Activated CD8-positive, alpha-beta memory T cell treated with anti-CD3 and anti-CD28 coated beads, Interleukin-2, amount 10 ng/mL, durations not matched to agents 7 days and 5 days (primary cell): ENCODE results near the gene TMEM45B. TPM values are rescaled to one million over a fixed set of nuclear protein-coding genes. Genes with fewer than 3 reads are reported as not detected.
"Not testable (repeated sequence)": the region's sequence is repeated elsewhere in the genome, so short reads cannot be mapped to it uniquely, and the experiment has no call there.

Source experiments
- ATAC-seq: fragments of 150-1000 bp; cut with Tn5 transposase; one replicate; pipeline ENCODE4 v1.10.0; 2021; ENCODE audit warnings: moderate library complexity
- CTCF ChIA-PET: fragments of 350-600 bp; sonication (Branson Sonifier 250); formaldehyde crosslinking; loops from one replicate; lab custom pipeline; 2021; ENCODE audit warnings: antibody characterized with exemption; lab: Charles Lee
- DNase-seq: peaks from one replicate; pipeline ENCODE4 v3.0.0-alpha.2; 2020
- H3K27ac Mint-ChIP-seq: one replicate; pipeline ENCODE4 v1.8.0; 2021; ENCODE audit warnings: mild to moderate bottlenecking, mixed read lengths
- H3K27me3 Mint-ChIP-seq: one replicate; pipeline ENCODE4 v1.8.0; 2021; ENCODE audit warnings: mixed read lengths
- H3K36me3 Mint-ChIP-seq: one replicate; pipeline ENCODE4 v1.8.0; 2021; ENCODE audit warnings: mild to moderate bottlenecking, mixed read lengths
- H3K4me1 Mint-ChIP-seq: one replicate; pipeline ENCODE4 v1.8.0; 2021; ENCODE audit warnings: mixed read lengths
- H3K4me3 Mint-ChIP-seq: one replicate; pipeline ENCODE4 v1.8.0; 2021; ENCODE audit warnings: mild to moderate bottlenecking, moderate library complexity, mixed read lengths
- H3K9me3 Mint-ChIP-seq: one replicate; pipeline ENCODE4 v1.8.0; 2022; ENCODE audit warnings: low read depth, mixed read lengths
- total RNA-seq, 2 experiments: library from RNA; stranded (reverse); gene quantifications; one replicate each; pipeline ENCODE4 v1.2.3, GENCODE V29; 2021

TMEM45B gene
- under 1 TPM in 1 of 2 experiments, not detected in 1; 0.18 TPM for total RNA-seq

DNA sequence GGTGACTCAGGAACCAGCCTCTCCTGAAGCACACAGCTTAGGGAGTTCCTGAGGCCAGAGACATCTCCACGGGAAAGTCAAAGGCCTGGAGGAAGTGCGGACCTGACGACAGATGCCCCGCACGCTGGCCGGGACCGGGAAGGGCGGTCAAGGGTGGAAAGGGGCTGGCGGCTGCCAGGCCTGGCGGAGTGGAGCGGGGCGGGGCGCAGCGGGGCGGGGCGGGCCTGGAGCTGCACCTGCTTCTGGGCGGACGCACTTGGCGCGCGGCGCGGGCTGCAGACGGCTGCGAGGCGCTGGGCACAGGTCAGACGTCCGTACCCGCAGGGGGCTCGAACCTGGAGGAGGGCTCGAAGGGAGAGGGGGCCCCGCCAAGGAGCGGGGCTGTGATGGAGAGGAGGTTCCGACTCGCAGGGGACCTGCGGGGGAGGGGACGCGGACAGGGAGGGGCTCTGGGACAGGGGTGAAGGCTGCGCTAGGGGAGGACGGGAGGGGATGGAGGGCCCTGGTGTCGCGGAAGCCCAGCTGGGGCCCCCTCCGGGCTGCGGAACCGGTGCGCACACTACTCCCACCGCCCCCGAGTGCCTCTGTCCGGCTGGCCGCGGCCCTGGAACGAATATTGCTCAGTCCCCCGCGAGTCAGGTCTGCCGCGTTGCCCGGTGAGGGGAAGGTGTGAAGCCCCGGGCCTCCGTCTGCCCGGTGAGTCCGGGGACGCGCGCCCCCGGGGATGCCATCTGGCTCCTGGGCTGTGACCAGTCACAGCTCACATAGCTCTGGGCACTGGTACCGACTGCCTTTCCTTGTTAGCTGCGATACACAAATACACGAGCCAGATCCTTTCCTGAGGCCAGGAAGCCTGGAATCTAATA, at the start of gene TMEM45B:
TSS of gene TMEM45B (plus strand) at position 253 of the 866 bp plus-strand sequence. CDS start 36,635 bp downstream, outside the sequence.
- CTCF ChIA-PET, result no interaction called here
- Mint-ChIP-seq H3K36me3 (peaks cover 8% of the 10 kb centered on the region), H3K4me3 (peak within 1 kb of the TSS; percentile 55), H3K9me3 (no peaks in the 10 kb centered on the region), H3K27me3 (peaks cover 58% of the 10 kb centered on the region), H3K4me1 (peaks cover 19% of the 10 kb centered on the region), H3K27ac (no peak within 1 kb of the TSS)
- DNase-seq (no peak), ATAC-seq (no peak)

DNA sequence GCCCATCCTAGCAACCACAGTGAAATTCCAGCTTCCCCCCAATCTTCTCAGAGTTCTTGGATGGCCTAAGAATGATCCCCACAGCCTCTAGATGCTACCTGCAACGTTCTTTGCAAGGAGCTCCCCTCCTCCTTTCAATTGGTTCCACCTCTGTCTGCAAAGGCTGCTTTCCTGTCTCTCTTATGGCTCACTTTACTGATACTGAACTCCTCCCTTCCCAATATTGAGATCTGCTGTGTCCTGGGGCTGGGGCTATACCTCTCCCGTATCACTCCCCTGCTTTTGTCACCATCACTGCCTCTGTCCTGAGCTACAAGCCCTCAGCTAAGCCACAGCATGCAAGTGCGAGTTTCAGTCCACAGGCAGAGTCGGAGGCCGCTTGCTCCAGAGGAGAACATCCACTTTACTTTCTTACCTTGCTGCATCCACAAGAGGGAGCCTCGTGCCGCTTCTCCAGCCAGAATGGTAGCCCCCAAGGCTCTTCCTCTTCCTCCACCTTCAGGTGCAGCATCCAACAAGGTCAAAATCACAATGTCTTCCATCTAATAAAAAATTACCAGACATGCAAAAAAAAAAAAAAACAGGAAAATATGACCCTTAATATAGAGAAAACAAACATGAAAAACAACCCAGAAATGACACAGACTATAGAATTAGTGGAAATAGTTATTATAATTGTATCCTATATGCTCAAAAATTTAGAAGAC, 48.6 kb upstream of the TMEM45B start:
- DNase-seq (no peak), ATAC-seq (peak; percentile 51)
- Mint-ChIP-seq H3K36me3 (no peaks in the 10 kb centered on the region), H3K9me3 (peaks cover 2% of the 10 kb centered on the region), H3K4me1 (peaks cover 1% of the 10 kb centered on the region), H3K27ac (no peak overlapping the region), H3K4me3 (no peak overlapping the region), H3K27me3 (peaks cover 8% of the 10 kb centered on the region)
- CTCF ChIA-PET, result interaction anchor here (1.1 to 1.7 kb wide), 3 partner anchors 14 to 366 kb away, joined by 3 to 7 read pairs (median 3); no protein-coding TSS in a partner anchor

DNA sequence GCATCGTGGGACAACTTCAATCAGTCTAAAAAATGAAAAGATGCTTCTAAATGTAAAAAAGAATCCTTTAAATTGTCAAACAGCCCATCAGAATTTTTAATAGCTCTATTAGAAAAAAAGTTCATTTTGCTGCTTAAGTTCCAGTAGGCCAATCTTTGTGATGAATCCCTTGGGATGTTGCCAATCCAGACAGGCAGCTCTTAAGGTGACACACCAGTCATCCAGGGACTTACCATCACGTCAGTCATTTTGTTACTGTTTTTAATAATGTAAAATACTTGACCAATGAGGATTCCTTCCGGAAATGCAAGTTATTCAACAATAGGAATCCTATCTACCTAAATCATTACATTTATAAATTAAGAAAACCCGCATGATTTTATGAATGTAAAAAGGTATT, 47.8 kb upstream of the TMEM45B start:
- Mint-ChIP-seq H3K9me3 (peaks cover 2% of the 10 kb centered on the region), H3K27me3 (peaks cover 8% of the 10 kb centered on the region), H3K4me3 (no peak overlapping the region), H3K36me3 (no peaks in the 10 kb centered on the region), H3K27ac (no peak overlapping the region), H3K4me1 (peaks cover 1% of the 10 kb centered on the region)
- ATAC-seq, result no peak
- CTCF ChIA-PET, result interaction anchor here (1.2 to 1.7 kb wide), 3 partner anchors 11 to 365 kb away, joined by 3 to 7 read pairs (median 3); no protein-coding TSS in a partner anchor
- DNase-seq, result no peak

DNA sequence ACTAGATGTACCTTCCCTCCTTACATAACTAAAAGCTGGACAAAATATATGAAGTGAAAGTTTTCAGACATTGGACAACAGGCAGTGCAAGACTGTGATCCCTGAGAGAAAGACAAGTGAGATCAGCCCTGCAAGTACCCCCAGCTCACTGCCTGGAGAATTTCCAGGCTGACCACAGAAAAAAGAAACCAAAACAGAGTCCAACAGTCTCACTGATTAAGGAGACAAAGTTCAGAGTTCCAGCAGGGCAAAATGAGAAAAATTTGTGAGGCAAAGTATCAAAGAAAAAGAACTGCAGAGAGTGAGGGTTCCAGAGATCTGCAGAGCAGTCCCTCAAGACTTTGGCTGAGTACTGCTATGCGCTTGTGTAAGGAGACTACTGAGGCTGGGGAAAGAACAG, 47.3 kb upstream of the TMEM45B start:
- H3K27ac Mint-ChIP-seq, result no peak overlapping the region
- no peaks in the 10 kb centered on the region for H3K36me3 Mint-ChIP-seq
- ATAC-seq, result no peak

DNA sequence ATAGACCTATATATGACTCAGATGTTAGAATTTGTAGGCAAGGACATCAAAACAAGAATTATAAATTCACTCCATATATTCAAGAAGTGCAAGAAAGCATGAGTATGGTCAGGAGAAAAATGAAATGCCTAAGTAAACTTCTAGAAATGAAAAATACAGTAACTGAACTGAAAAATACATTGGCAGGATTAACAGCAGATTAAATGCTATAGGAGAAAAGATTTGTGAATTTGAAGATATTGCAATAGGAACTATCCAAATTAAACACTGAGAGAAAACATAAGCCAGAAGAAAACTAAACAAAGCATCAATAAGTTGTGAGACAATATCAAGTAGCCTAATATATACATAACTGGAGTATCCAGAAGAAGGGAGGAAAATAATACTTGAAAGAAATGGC, 46.6 kb upstream of the TMEM45B start:
- Mint-ChIP-seq H3K27ac (no peak overlapping the region), H3K27me3 (peaks cover 10% of the 10 kb centered on the region), H3K4me3 (no peak overlapping the region), H3K4me1 (peaks cover 1% of the 10 kb centered on the region), H3K36me3 (no peaks in the 10 kb centered on the region), H3K9me3 (peaks cover 2% of the 10 kb centered on the region)
- no peak for DNase-seq
- CTCF ChIA-PET, result no interaction called here
- no peak for ATAC-seq

More for the DNA sequence above, 47.3 kb upstream of the TMEM45B start:
- peaks cover 2% of the 10 kb centered on the region for H3K9me3 Mint-ChIP-seq
- DNase-seq, result no peak
- H3K27me3 Mint-ChIP-seq, result peaks cover 8% of the 10 kb centered on the region
- H3K4me3 Mint-ChIP-seq, result no peak overlapping the region
- CTCF ChIA-PET, result interaction anchor here (0.5 to 1.2 kb wide), 3 partner anchors 10 to 273 kb away, joined by 3 read pairs; no protein-coding TSS in a partner anchor
- peaks cover 1% of the 10 kb centered on the region for H3K4me1 Mint-ChIP-seq

DNA sequence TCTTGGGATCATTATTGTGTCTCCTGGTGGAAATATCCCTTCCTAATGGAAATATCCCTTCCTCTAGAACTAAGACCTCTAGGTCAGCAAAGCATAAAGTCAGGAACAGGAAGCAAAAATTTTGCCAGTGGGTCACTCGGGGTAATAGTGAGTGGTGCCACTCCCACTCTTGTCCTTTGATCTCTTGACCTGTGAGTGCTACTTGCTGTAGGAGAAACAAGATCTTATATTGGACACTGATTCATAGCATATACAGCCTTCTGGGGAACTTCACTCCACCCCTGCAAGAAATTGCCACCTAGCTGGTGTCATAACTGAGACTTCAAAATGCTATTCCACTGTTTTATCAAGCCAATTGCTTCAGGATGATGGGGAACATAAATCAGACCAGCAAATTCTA, 44.7 kb upstream of the TMEM45B start:
- Mint-ChIP-seq H3K4me3 (no peak overlapping the region), H3K27ac (no peak overlapping the region), H3K9me3 (peaks cover 2% of the 10 kb centered on the region), H3K36me3 (no peaks in the 10 kb centered on the region), H3K27me3 (peaks cover 8% of the 10 kb centered on the region), H3K4me1 (peaks cover 1% of the 10 kb centered on the region)
- DNase-seq, result no peak
- CTCF ChIA-PET, result no interaction called here
- ATAC-seq, result no peak

DNA sequence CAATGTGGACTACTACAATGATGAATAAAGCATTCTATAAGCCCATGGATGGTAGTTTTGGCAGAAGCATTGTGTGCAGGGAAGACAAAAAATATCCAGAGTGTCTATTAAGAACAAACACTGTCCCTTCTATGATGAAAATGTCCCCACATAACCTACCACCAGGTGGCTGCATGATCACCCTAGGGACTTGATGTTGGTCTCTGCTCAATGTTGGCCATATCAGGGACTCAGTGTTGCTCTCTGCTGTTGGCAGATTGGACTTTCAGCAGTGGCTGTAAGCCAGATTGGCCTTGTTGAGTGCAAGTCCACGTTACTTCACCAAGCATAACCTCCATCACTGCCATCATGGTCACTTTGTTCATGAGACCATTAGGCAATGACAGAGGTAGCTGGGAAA, 44.2 kb upstream of the TMEM45B start:
- CTCF ChIA-PET, H3K9me3 Mint-ChIP-seq, H3K4me1 Mint-ChIP-seq, DNase-seq, H3K27me3 Mint-ChIP-seq, H3K4me3 Mint-ChIP-seq, ATAC-seq, H3K36me3 Mint-ChIP-seq, H3K27ac Mint-ChIP-seq: not testable (repeated sequence)

DNA sequence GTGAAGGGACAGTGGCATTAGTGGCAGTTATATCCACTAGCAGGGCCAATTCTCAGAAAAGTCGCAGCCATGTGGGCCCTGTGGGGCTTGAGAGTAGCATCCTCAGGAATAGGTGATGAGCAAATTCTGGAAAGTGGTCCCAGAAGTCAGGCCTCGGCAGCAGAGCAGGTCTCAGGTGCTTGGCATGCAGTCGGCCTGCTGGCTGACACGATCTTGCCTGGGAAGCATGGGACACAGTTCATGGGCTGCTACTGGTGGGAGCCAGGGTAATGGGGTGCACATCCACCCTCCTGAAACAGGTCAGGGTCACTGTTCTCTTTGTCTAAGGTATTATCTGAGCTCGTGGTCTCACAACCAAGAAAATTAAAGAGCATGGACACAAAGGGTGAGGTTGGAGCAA, 36.8 kb upstream of the TMEM45B start:
- H3K36me3 Mint-ChIP-seq, result no peaks in the 10 kb centered on the region
- DNase-seq (no peak), ATAC-seq (no peak)
- CTCF ChIA-PET, result interaction anchor here (1.3 kb wide), 1 partner anchor 11 kb away, joined by 3 read pairs; no protein-coding TSS in a partner anchor
- no peak overlapping the region for H3K27ac Mint-ChIP-seq
- no peak overlapping the region for H3K4me3 Mint-ChIP-seq
- no peaks in the 10 kb centered on the region for H3K9me3 Mint-ChIP-seq
- H3K4me1 Mint-ChIP-seq, result no peaks in the 10 kb centered on the region
- peaks cover 8% of the 10 kb centered on the region for H3K27me3 Mint-ChIP-seq

DNA sequence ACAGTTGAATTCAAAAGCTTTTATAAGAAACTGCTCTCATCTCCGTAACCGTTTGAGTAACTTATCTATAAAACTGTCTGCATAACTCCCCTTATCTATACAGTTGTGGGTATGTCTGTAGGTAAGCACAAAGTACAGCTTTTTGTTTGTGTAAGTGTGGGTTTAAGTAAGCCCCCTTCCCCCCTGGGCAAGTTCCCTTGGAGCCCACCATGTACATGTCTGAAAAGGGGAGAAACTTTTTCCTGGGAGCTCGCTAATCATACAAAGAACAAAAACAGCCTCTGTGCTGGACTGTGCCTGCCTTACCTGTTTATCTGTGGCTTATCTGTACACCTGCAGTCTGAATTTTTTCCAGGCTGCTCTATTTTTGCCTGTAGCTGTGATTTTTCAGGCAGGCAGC, 36.3 kb upstream of the TMEM45B start:
- ATAC-seq (no peak), DNase-seq (no peak)
- no peak overlapping the region for H3K4me3 Mint-ChIP-seq
- peaks cover 5% of the 10 kb centered on the region for H3K27me3 Mint-ChIP-seq
- CTCF ChIA-PET, result interaction anchor here (1.3 kb wide), 1 partner anchor 11 kb away, joined by 3 read pairs; no protein-coding TSS in a partner anchor
- H3K9me3 Mint-ChIP-seq, result no peaks in the 10 kb centered on the region
- H3K36me3 Mint-ChIP-seq, result no peaks in the 10 kb centered on the region
- no peaks in the 10 kb centered on the region for H3K4me1 Mint-ChIP-seq
- H3K27ac Mint-ChIP-seq, result no peak overlapping the region

DNA sequence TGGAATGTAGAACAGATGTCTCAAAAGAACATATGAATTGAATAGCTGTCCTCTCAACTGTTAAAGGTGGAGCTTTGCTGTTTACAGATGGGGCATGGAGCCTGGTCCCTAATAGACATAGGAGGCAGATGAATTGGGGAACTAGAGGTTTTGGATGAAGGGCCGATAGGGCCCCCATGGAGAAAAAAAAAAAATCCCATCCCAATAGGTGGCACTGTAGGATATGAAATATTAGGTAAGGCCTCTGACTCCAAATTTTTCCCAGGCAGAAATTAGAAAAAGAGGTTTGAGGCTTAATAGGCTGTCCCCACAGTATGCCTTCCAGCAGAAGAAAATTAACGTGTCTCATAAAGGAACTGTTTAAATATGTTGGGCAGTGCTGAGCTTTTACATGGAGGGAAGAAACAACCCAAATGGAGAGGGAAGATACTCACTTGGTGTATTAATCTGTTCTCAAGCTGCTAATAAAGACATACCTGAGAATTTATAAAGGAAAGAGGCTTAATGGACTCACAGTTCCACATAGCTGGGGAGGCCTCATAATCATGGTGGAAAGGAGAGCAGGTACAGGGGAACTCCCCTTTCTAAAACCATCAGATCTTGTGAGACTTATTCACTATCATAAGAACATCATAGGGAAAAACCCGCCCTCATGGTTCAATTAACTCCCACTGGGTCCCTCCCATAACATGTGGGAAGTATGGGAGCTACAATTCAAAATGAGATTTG, 30.1 kb upstream of the TMEM45B start:
- peaks cover 15% of the 10 kb centered on the region for H3K27me3 Mint-ChIP-seq
- DNase-seq, result no peak
- CTCF ChIA-PET, result interaction anchor here (0.8 to 1.2 kb wide), 3 partner anchors 110 to 640 kb away, joined by 3 read pairs; partner anchors contain the start of gene NFRKB
- H3K36me3 Mint-ChIP-seq, result no peaks in the 10 kb centered on the region
- H3K4me3 Mint-ChIP-seq, result no peak overlapping the region
- no peak for ATAC-seq
- H3K9me3 Mint-ChIP-seq, result no peaks in the 10 kb centered on the region
- H3K27ac Mint-ChIP-seq, result no peak overlapping the region
- H3K4me1 Mint-ChIP-seq, result no peaks in the 10 kb centered on the region

DNA sequence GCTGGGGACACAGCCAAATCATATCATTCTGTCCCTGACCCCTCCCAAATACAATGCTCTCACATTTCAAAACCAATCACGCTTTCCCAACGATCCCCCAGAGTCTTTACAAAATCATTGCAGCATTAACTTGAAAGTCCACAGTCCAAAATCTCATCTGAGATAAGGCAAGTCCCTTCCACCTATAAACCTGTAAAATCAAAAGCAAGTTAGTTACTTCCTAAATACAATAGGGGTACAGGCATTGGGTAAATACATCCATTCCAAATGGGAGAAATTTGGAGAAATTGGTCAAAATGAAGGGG, 29.6 kb upstream of the TMEM45B start:
- peaks cover 18% of the 10 kb centered on the region for H3K27me3 Mint-ChIP-seq
- not testable (repeated sequence) for H3K4me1 Mint-ChIP-seq, H3K9me3 Mint-ChIP-seq, ATAC-seq, H3K36me3 Mint-ChIP-seq, DNase-seq, H3K27ac Mint-ChIP-seq, H3K4me3 Mint-ChIP-seq
- CTCF ChIA-PET, result interaction anchor here (0.8 to 1.2 kb wide), 3 partner anchors 110 to 639 kb away, joined by 3 read pairs; partner anchors contain the start of gene NFRKB

DNA sequence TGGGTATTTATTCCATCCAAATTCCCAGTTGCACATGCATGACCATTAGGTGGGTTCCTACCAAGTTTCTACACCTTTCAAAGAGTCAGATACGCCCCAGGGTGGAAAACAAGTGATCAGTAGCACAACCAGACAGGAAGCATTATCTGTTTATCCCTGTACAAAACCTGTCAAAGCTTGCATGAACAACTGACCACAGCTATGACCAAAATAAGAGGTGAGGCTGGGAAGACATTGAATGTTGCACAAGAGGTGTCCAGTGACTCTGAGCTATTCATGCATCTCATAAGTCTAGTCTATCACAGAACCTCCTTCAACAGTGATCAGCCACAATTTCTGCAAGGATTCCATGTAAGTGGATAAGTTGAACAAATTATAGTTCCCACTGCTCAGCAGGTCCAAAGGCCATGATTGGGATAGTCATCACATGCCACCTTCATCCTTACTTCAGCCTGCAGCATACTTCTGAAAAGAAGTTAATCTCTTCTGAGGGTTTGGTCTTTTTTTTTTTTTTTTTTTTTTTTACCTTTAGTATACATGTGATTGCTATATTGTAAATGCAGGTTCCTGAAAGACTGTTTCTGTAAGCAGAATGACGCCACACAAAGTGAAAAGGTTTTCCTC, 28.0 kb upstream of the TMEM45B start:
- CTCF ChIA-PET, result interaction anchor here (0.8 kb wide), 1 partner anchor 119 kb away, joined by 3 read pairs; no protein-coding TSS in a partner anchor
- no peak for DNase-seq
- Mint-ChIP-seq H3K9me3 (no peaks in the 10 kb centered on the region), H3K4me3 (no peak overlapping the region), H3K36me3 (no peaks in the 10 kb centered on the region), H3K4me1 (no peaks in the 10 kb centered on the region), H3K27me3 (peaks cover 23% of the 10 kb centered on the region), H3K27ac (no peak overlapping the region)
- ATAC-seq, result no peak
